ENCODE data around the gene SMAD6.

- TF ChIP-seq EZH2 (IDR thresholded peaks at IDR 0.05; ENCODE audit: low read depth, unreplicated experiment): no peak
- no peak for TF ChIP-seq NANOG (IDR thresholded peaks at IDR 0.05; ENCODE audit: borderline replicate concordance)
- TF ChIP-seq CTCF (conservative IDR thresholded peaks at IDR 0.05; ENCODE audit: low read depth in 2 of 2): no peak
- TF ChIP-seq REST (IDR thresholded peaks at IDR 0.05; ENCODE audit: unreplicated experiment): no peak
Measured at GRCh38 chr15:66742286-66742685, 40.2 kb downstream of the SMAD6 start.
